HG03432 (cell line): ENCODE measurements around the gene CCDC27.
"Not testable (repeated sequence)": the region's sequence is repeated elsewhere in the genome, so short reads cannot be mapped to it uniquely, and the experiment has no call there.

Experiments used
- ATAC-seq: cut with Tn5 transposase; IDR thresholded peaks from one replicate; pipeline ENCODE4 v1.9.1; 2021; ENCODE audit warnings: mild to moderate bottlenecking, moderate library complexity; ENCODE audit not compliant: unreplicated experiment

The CCDC27 gene

GRCh38 chr1:3788756-3789420, 36.6 kb downstream of the CCDC27 start:
- ATAC-seq, result no peak

GRCh38 chr1:3789421-3790300, 37.4 kb downstream of the CCDC27 start:
- ATAC-seq, result no peak

- ATAC-seq, result no peak
Observed at GRCh38 chr1:3790500-3790923, 38.3 kb downstream of the CCDC27 start.

GRCh38 chr1:3790952-3791351, 38.7 kb downstream of the CCDC27 start:
- no peak for ATAC-seq

GRCh38 chr1:3795453-3796214, 43.4 kb downstream of the CCDC27 start:
- peak; percentile 38 for ATAC-seq

- peak; percentile 97 for ATAC-seq
Observed at GRCh38 chr1:3796215-3797061, 44.2 kb downstream of the CCDC27 start, which contains the start of gene LRRC47. Gene LRRC47 (minus strand): TSS chr1:3796498. CDS start chr1:3796476, 22 bp downstream.

GRCh38 chr1:3799976-3800685, 47.9 kb downstream of the CCDC27 start:
- no peak for ATAC-seq

- not testable (repeated sequence) for ATAC-seq
Observed at GRCh38 chr1:3800795-3801194, 48.5 kb downstream of the CCDC27 start.

GRCh38 chr1:3803905-3804626, 51.8 kb downstream of the CCDC27 start:
- no peak for ATAC-seq

GRCh38 chr1:3804627-3804944, 52.3 kb downstream of the CCDC27 start:
- ATAC-seq, result not testable (repeated sequence)

GRCh38 chr1:3805038-3805437, 52.8 kb downstream of the CCDC27 start:
- no peak for ATAC-seq

GRCh38 chr1:3807769-3808168, 55.5 kb downstream of the CCDC27 start:
- no peak for ATAC-seq

- ATAC-seq, result no peak
Observed at GRCh38 chr1:3809680-3810079, 57.4 kb downstream of the CCDC27 start.

- ATAC-seq, result not testable (repeated sequence)
Observed at GRCh38 chr1:3810149-3810761, 58.0 kb downstream of the CCDC27 start.

- no peak for ATAC-seq
Observed at GRCh38 chr1:3811595-3811911, 59.3 kb downstream of the CCDC27 start.

GRCh38 chr1:3814065-3814464, 61.8 kb downstream of the CCDC27 start:
- no peak for ATAC-seq

GRCh38 chr1:3814771-3815561, 62.7 kb downstream of the CCDC27 start:
- no peak for ATAC-seq
